Activated CD8-positive, alpha-beta memory T cell treated with anti-CD3 and anti-CD28 coated beads, Interleukin-2, amount 10 ng/mL, durations not matched to agents 7 days and 5 days (primary cell): ENCODE results near the gene CARD9. TPM values are rescaled to one million over a fixed set of nuclear protein-coding genes. Genes with fewer than 3 reads are reported as not detected.

Source experiments
- ATAC-seq: fragments of 150-1000 bp; cut with Tn5 transposase; one replicate; pipeline ENCODE4 v1.10.0; 2021; ENCODE audit warnings: moderate library complexity
- CTCF ChIA-PET: fragments of 350-600 bp; sonication (Branson Sonifier 250); formaldehyde crosslinking; loops from one replicate; lab custom pipeline; 2021; ENCODE audit warnings: antibody characterized with exemption; lab: Charles Lee
- DNase-seq: peaks from one replicate; pipeline ENCODE4 v3.0.0-alpha.2; 2020
- H3K27ac Mint-ChIP-seq: one replicate; pipeline ENCODE4 v1.8.0; 2021; ENCODE audit warnings: mild to moderate bottlenecking, mixed read lengths
- H3K27me3 Mint-ChIP-seq: one replicate; pipeline ENCODE4 v1.8.0; 2021; ENCODE audit warnings: mixed read lengths
- H3K36me3 Mint-ChIP-seq: one replicate; pipeline ENCODE4 v1.8.0; 2021; ENCODE audit warnings: mild to moderate bottlenecking, mixed read lengths
- H3K4me1 Mint-ChIP-seq: one replicate; pipeline ENCODE4 v1.8.0; 2021; ENCODE audit warnings: mixed read lengths
- H3K4me3 Mint-ChIP-seq: one replicate; pipeline ENCODE4 v1.8.0; 2021; ENCODE audit warnings: mild to moderate bottlenecking, moderate library complexity, mixed read lengths
- H3K9me3 Mint-ChIP-seq: one replicate; pipeline ENCODE4 v1.8.0; 2022; ENCODE audit warnings: low read depth, mixed read lengths
- total RNA-seq, 2 experiments: library from RNA; stranded (reverse); gene quantifications; one replicate each; pipeline ENCODE4 v1.2.3, GENCODE V29; 2021

Gene CARD9
- total RNA-seq, 2 experiments from 2014 or later = 0.50 to 3.1 TPM

DNA sequence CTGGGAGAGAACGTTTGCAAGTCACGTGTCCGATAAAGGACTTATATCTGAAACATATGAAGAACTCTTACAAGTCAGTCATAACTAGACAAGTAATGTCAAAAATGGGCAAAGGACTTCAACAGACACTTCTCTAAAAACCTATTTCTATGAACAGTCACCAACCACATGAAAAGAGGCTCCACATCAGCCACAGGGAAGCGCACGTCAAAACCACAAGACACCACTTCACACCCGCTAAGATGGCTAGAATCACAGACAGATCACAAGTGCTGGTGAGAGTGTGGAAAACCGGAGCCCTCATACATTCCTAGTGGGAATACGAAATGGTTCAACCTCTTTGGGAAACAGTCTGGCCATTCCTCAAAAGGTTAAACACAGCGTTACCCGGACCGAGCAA is 11.5 kb upstream of the CARD9 start:
- peak; percentile 82 for DNase-seq
- H3K27ac Mint-ChIP-seq = peak overlapping the region; percentile 84
- no peaks in the 10 kb centered on the region for H3K27me3 Mint-ChIP-seq
- H3K9me3 Mint-ChIP-seq = peaks cover 2% of the 10 kb centered on the region
- H3K36me3 Mint-ChIP-seq = peaks cover 41% of the 10 kb centered on the region
- peaks cover 30% of the 10 kb centered on the region for H3K4me1 Mint-ChIP-seq
- H3K4me3 Mint-ChIP-seq = peak overlapping the region; percentile 17
- ATAC-seq = peak; percentile 77
- CTCF ChIA-PET = interaction anchor here (0.8 to 2.5 kb wide), 4 partner anchors 14 to 22 kb away, joined by 3 to 13 read pairs (median 8); partner anchors contain the start of gene DNLZ

DNA sequence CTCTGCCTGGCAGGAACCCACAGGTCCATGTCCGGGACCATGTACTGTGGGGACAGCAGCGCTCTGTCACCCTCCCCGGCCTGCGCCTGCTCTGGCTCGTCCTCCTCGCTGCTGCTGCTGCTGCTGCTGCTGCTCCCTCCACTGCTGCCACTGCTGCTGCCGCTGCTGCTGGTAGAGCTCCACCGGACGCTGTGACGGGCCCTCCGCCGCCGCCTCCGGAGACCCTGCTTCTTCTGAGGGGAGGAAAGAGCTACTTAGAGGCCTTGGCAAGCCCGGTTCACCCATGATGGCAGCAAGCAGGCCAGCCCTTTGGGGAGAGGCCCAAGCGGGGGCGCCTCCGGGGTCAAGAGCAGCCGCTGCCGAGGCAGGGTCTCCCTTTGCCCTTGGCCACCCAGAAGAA is 10.0 kb upstream of the CARD9 start:
- CTCF ChIA-PET = interaction anchor here (1.4 kb wide), 1 partner anchor 21 kb away, joined by 4 read pairs; no protein-coding TSS in a partner anchor
- Mint-ChIP-seq H3K27ac (no peak overlapping the region), H3K27me3 (no peaks in the 10 kb centered on the region), H3K4me1 (peaks cover 25% of the 10 kb centered on the region), H3K4me3 (no peak overlapping the region), H3K36me3 (peaks cover 35% of the 10 kb centered on the region), H3K9me3 (peaks cover 2% of the 10 kb centered on the region)
- no peak for DNase-seq
- ATAC-seq = no peak

DNA sequence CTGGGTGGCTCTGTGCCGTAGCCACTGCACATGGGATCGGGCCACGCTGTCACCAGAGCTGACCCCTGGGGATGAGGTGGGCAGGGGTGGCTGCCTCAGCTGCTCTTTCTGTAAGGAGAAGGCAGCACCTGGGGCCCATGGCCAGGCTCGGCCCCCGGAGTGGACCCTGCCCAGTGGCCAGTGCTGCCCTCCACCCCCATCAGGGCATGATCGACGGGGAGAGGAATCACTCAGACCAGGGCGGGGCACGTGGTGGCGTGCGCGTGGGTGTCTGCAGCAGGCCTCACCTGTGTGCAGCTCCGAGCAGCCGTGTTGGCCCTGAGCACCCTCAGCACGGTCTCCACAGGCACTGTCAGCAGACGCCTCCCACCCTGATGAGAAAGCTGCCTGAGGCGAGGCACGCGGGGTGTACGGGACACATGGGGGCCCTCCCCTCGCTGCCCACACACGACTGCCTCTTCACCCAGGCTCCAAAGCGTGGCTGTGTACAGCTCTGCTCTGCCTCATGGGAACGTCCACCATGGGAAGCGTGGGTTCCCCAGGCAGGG is 8.6 kb upstream of the CARD9 start:
- H3K9me3 Mint-ChIP-seq = peaks cover 2% of the 10 kb centered on the region
- DNase-seq = no peak
- H3K4me3 Mint-ChIP-seq = no peak overlapping the region

DNA sequence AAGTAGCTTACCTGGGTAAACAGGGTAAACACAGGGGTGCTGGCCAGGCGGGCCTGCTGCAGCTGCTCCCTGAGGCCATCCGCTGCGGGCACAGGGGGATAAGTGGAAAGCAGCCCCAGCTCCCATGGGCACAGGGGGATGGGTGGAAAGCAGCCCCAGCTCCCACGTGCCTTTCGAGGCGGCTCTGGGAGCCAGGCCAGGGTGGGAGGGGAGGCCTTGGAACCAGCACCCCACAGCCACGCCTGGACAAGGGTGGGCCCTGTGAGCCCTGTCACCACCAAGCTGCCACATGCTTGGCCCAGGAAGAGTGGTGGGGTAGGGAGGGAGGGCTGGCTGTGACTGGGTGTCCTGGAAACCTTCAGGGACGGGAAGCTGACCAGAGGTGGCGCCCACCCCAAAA is 7.8 kb upstream of the CARD9 start:
- CTCF ChIA-PET = no interaction called here
- Mint-ChIP-seq H3K9me3 (peaks cover 2% of the 10 kb centered on the region), H3K4me3 (no peak overlapping the region), H3K27me3 (no peaks in the 10 kb centered on the region), H3K36me3 (peaks cover 25% of the 10 kb centered on the region), H3K27ac (no peak overlapping the region), H3K4me1 (peaks cover 25% of the 10 kb centered on the region)
- no peak for DNase-seq
- ATAC-seq = no peak

More for the DNA sequence above, 8.6 kb upstream of the CARD9 start:
- no peaks in the 10 kb centered on the region for H3K27me3 Mint-ChIP-seq
- H3K27ac Mint-ChIP-seq = no peak overlapping the region
- no peak for ATAC-seq
- CTCF ChIA-PET = interaction anchor here (0.8 kb wide), 1 partner anchor 69 kb away, joined by 3 read pairs; no protein-coding TSS in a partner anchor
- H3K4me1 Mint-ChIP-seq = peaks cover 25% of the 10 kb centered on the region
- H3K36me3 Mint-ChIP-seq = peaks cover 28% of the 10 kb centered on the region

GRCh38 chr9:136380381-136380780 is 6.9 kb upstream of the CARD9 start:
- Mint-ChIP-seq H3K4me1 (peaks cover 16% of the 10 kb centered on the region), H3K4me3 (no peak overlapping the region), H3K27ac (no peak overlapping the region), H3K36me3 (peaks cover 18% of the 10 kb centered on the region), H3K9me3 (no peaks in the 10 kb centered on the region), H3K27me3 (no peaks in the 10 kb centered on the region)
- CTCF ChIA-PET = no interaction called here
- ATAC-seq (no peak), DNase-seq (no peak)

- ATAC-seq (no peak), DNase-seq (no peak)
- peaks cover 12% of the 10 kb centered on the region for H3K4me1 Mint-ChIP-seq
- no peaks in the 10 kb centered on the region for H3K27me3 Mint-ChIP-seq
- H3K27ac Mint-ChIP-seq = no peak overlapping the region
- CTCF ChIA-PET = interaction anchor here (1.4 kb wide), 1 partner anchor 16 kb away, joined by 5 read pairs; the partner anchor contains the start of gene DNLZ
- no peaks in the 10 kb centered on the region for H3K9me3 Mint-ChIP-seq
- H3K36me3 Mint-ChIP-seq = peaks cover 13% of the 10 kb centered on the region
- no peak overlapping the region for H3K4me3 Mint-ChIP-seq
Measured at GRCh38 chr9:136379891-136380290, 6.4 kb upstream of the CARD9 start.

DNA sequence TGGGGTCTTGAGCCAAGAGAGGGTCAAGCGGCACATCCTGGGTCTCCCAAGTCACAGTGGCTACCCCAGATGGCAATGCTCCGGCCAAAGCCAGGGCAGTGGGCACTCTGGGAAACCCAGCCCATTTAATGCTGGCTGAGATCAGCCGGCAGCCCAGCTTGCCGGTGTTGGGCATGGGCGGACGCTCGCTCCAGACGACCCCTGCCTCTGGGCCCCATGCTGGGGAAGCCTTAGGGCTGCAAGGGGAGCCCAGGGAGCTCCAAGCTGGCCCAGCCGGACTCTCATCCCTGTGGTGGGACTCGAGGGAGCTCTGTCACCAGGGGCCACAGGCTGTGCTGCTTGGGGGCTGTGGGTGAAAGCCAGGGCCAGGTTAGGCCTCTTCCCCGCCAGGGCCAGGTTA is 5.9 kb upstream of the CARD9 start:
- DNase-seq (no peak), ATAC-seq (no peak)
- peaks cover 7% of the 10 kb centered on the region for H3K4me1 Mint-ChIP-seq
- H3K36me3 Mint-ChIP-seq = peaks cover 8% of the 10 kb centered on the region
- H3K4me3 Mint-ChIP-seq = no peak overlapping the region
- no peak overlapping the region for H3K27ac Mint-ChIP-seq
- no peaks in the 10 kb centered on the region for H3K9me3 Mint-ChIP-seq
- no peaks in the 10 kb centered on the region for H3K27me3 Mint-ChIP-seq
- CTCF ChIA-PET = interaction anchor here (1.4 kb wide), 1 partner anchor 16 kb away, joined by 5 read pairs; the partner anchor contains the start of gene DNLZ

GRCh38 chr9:136379003-136379287 is 5.5 kb upstream of the CARD9 start:
- H3K4me1 Mint-ChIP-seq = peaks cover 2% of the 10 kb centered on the region
- no peak overlapping the region for H3K4me3 Mint-ChIP-seq
- DNase-seq = no peak
- H3K27ac Mint-ChIP-seq = no peak overlapping the region
- CTCF ChIA-PET = interaction anchor here (1.4 kb wide), 1 partner anchor 15 kb away, joined by 5 read pairs; the partner anchor contains the start of gene DNLZ
- no peak for ATAC-seq
- peaks cover 4% of the 10 kb centered on the region for H3K36me3 Mint-ChIP-seq
- no peaks in the 10 kb centered on the region for H3K9me3 Mint-ChIP-seq
- no peaks in the 10 kb centered on the region for H3K27me3 Mint-ChIP-seq

DNA sequence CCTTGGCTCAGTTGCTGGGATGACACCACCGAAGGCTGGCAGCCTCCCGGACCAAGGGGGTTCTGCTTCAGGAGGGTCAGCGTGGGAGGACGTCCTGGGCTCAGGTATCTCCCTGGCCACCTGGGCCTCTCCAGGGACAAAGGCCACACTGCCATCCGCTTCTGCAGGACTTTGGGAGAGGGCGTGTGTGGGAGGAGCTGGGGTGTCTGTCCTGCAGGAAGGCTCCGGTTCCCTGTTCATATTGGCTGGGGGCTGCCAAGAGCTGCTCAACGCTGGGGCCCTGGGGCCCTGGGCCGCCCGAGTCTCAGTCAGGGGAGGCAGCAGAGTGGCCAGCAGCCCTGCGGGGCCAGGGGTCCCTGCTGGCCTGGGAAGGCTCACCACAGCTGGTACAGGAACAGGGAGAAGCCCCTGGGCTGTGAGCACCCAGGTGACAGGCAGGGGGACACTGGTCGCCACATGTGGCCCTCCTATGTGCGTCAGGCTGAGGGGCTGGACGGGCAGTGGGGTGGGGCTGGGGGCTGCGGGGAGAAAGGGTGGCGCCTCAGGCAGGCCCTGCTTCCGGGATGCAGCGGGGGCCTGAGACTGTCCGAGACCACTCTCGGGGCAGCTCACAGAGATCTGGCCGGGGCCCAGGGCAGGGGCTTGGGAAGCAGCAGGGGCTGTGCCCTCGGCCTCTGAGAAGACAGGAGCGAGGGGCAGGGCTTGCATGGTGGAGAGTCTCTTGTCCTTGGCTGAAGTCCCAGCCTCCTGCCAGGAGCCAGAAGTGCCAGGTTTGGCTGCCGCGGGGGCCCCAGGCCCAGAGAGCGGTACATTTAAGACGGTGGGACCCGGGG is 4.9 kb upstream of the CARD9 start:
- Mint-ChIP-seq H3K36me3 (peaks cover 2% of the 10 kb centered on the region), H3K9me3 (no peaks in the 10 kb centered on the region), H3K4me3 (no peak overlapping the region), H3K27me3 (no peaks in the 10 kb centered on the region), H3K4me1 (no peaks in the 10 kb centered on the region), H3K27ac (no peak overlapping the region)
- no peak for ATAC-seq
- no peak for DNase-seq
- CTCF ChIA-PET = interaction anchor here (0.9 to 1.4 kb wide), 2 partner anchors 15 kb away, joined by 3 to 5 read pairs; partner anchors contain the start of gene DNLZ

GRCh38 chr9:136377341-136378169 is 4.1 kb upstream of the CARD9 start:
- Mint-ChIP-seq H3K36me3 (peaks cover under 1% of the 10 kb centered on the region), H3K27ac (no peak overlapping the region), H3K4me1 (no peaks in the 10 kb centered on the region), H3K9me3 (no peaks in the 10 kb centered on the region), H3K4me3 (no peak overlapping the region), H3K27me3 (no peaks in the 10 kb centered on the region)
- CTCF ChIA-PET = interaction anchor here (0.9 kb wide), 1 partner anchor 14 kb away, joined by 3 read pairs; the partner anchor contains the start of gene DNLZ
- no peak for DNase-seq
- no peak for ATAC-seq

GRCh38 chr9:136376457-136376856 is 3.0 kb upstream of the CARD9 start:
- Mint-ChIP-seq H3K4me1 (no peaks in the 10 kb centered on the region), H3K27ac (no peak overlapping the region), H3K27me3 (no peaks in the 10 kb centered on the region), H3K36me3 (no peaks in the 10 kb centered on the region), H3K9me3 (no peaks in the 10 kb centered on the region), H3K4me3 (no peak overlapping the region)
- DNase-seq = no peak
- ATAC-seq = no peak
- CTCF ChIA-PET = no interaction called here

GRCh38 chr9:136375096-136375495 is 1.6 kb upstream of the CARD9 start:
- H3K9me3 Mint-ChIP-seq = no peaks in the 10 kb centered on the region
- H3K4me3 Mint-ChIP-seq = no peak overlapping the region
- H3K4me1 Mint-ChIP-seq = no peaks in the 10 kb centered on the region
- CTCF ChIA-PET = interaction anchor here (1.0 to 1.4 kb wide), 2 partner anchors 11 to 22 kb away, joined by 3 to 4 read pairs; no protein-coding TSS in a partner anchor
- ATAC-seq (no peak), DNase-seq (no peak)
- H3K27me3 Mint-ChIP-seq = no peaks in the 10 kb centered on the region
- no peak overlapping the region for H3K27ac Mint-ChIP-seq
- no peaks in the 10 kb centered on the region for H3K36me3 Mint-ChIP-seq

- H3K4me3 Mint-ChIP-seq = no peak overlapping the region
- H3K9me3 Mint-ChIP-seq = no peaks in the 10 kb centered on the region
- ATAC-seq (no peak), DNase-seq (no peak)
- no peaks in the 10 kb centered on the region for H3K4me1 Mint-ChIP-seq
- CTCF ChIA-PET = interaction anchor here (1.4 kb wide), 2 partner anchors 11 to 22 kb away, joined by 4 to 7 read pairs; partner anchors contain the start of gene DNLZ
- no peaks in the 10 kb centered on the region for H3K36me3 Mint-ChIP-seq
- no peak overlapping the region for H3K27ac Mint-ChIP-seq
- H3K27me3 Mint-ChIP-seq = no peaks in the 10 kb centered on the region
Measured at GRCh38 chr9:136374183-136374575, 710 bp upstream of the CARD9 start.
